Coronary artery (tissue), 2 donors: ENCODE measurements around the gene NCAPH2.
"Not testable (repeated sequence)": the region's sequence is repeated elsewhere in the genome, so short reads cannot be mapped to it uniquely, and the experiment has no call there.

Experiments used
- DNase-seq: peaks from one replicate; pipeline ENCODE4 v3.0.0-alpha.2; 2017; ENCODE audit warnings: low spot score
- H3K27ac ChIP-seq, 2 donors: fragments of 200-600 bp; sonication (generic); one replicate each; pipeline ENCODE4 v1.5.1; 2016 to 2019
- H3K4me3 ChIP-seq: fragments of 200-600 bp; sonication (generic); 2 replicates; pipeline ENCODE4 v1.5.1; 2016; ENCODE audit warnings: mild to moderate bottlenecking, moderate library complexity
- TF ChIP-seq, protein P1 (sequence below): fragments of 200-600 bp; sonication (generic); IDR thresholded peaks from one replicate; pipeline ENCODE4 v1.5.1; 2019; ENCODE audit warnings: antibody characterized with exemption

The NCAPH2 gene

DNA sequence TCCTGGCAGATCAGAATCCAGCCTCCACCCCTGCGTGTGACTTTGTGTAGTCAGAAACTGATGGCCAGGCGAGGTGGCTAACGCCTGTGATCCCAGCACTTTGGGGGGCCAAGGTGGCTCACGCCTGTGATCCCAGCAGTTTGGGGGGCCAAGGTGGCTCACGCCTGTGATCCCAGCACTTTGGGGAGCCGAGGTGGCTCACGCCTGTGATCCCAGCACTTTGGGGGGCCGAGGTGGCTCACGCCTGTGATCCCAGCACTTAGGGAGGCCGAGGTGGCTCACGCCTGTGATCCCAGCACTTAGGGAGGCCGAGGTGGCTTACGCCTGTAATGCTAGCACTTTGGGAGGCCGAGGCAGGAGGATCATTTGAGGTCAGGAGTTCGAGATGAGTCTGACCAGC is 5.2 kb downstream of the NCAPH2 start:
- H3K4me3 ChIP-seq = no peak overlapping the region
- no peak for DNase-seq
- TF ChIP-seq, protein P1, sequence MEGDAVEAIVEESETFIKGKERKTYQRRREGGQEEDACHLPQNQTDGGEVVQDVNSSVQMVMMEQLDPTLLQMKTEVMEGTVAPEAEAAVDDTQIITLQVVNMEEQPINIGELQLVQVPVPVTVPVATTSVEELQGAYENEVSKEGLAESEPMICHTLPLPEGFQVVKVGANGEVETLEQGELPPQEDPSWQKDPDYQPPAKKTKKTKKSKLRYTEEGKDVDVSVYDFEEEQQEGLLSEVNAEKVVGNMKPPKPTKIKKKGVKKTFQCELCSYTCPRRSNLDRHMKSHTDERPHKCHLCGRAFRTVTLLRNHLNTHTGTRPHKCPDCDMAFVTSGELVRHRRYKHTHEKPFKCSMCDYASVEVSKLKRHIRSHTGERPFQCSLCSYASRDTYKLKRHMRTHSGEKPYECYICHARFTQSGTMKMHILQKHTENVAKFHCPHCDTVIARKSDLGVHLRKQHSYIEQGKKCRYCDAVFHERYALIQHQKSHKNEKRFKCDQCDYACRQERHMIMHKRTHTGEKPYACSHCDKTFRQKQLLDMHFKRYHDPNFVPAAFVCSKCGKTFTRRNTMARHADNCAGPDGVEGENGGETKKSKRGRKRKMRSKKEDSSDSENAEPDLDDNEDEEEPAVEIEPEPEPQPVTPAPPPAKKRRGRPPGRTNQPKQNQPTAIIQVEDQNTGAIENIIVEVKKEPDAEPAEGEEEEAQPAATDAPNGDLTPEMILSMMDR = no peak
- H3K27ac ChIP-seq = no peak overlapping the region

DNA sequence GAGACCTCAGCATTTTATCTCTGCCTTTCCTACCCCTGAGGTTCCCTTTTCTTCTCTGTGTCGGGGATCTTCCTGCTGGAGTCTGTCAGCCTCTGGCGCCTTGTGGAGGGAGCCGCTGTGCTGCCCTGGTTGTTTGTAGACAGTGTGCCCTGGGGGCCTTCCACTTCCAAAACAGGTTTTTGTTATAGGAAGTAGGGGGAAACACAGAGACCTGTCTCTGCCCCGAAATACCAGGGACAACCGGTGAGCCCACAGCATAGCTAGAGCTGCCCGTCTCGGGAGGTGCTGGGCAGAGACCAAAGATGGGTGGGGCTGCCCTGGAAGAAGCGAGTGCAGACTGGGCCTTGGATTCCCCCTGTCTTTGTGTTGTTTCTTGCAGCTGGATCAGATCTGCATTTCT is 8.0 kb downstream of the NCAPH2 start:
- Histone ChIP-seq H3K27ac (no peak overlapping the region), H3K4me3 (no peak overlapping the region)
- DNase-seq = no peak
- TF ChIP-seq, protein P1 = no peak

DNA sequence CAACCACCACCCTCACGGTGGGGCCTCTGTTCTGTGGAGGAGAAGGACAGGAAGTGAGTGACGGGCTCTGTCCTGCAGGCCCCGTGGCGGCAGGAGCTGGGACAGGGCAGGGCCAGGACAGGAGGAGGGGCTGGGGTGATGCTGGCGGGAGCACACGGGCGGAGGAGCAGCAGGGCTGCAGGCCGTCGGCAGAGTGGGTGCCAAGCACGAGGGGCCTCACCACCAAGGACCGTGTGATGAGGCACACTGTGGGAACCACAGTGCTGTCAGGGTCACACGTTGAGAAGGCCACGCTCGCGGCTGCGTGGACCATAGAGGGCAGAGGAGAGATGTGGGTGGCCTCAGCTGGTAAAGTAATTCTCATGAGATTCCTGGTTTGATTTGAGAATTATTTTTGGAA is 8.9 kb downstream of the NCAPH2 start:
- Histone ChIP-seq H3K27ac (no peak overlapping the region), H3K4me3 (no peak overlapping the region)
- DNase-seq = no peak
- TF ChIP-seq, protein P1 = no peak

DNA sequence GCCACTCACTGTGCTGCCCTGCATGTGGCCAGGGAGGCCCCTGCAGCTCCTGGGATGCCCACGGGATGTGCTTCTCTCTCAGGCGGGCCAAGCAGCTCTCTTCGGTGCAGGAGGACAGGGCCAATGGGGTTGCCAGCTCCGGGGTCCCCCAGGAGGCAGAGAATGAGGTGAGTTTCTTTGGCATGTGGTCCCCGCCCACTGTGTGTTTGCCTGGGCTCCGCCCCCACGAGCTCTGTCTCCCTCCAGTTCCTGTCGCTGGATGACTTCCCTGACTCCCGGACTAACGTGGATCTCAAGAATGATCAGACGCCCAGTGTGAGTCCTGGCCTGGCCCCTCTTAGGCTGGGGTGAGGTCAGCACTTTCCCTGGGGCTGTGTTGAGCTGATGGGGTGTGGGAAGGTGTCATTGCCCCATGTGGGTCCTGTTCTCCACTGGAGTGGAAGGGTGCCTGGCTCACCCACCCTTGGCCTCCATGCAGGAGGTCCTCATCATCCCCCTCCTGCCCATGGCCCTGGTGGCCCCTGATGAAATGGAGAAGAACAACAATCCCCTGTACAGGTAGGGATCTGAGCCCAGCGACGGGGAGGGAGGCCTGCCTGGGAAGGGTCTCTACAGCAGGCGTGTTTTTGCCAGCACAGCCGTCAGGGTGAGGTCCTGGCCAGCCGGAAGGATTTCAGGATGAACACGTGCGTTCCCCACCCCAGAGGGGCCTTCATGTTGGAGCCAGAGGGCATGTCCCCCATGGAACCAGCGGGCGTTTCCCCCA is 9.7 kb downstream of the NCAPH2 start:
- TF ChIP-seq, protein P1 = no peak
- no peak overlapping the region for H3K27ac ChIP-seq
- no peak overlapping the region for H3K4me3 ChIP-seq
- DNase-seq = no peak

DNA sequence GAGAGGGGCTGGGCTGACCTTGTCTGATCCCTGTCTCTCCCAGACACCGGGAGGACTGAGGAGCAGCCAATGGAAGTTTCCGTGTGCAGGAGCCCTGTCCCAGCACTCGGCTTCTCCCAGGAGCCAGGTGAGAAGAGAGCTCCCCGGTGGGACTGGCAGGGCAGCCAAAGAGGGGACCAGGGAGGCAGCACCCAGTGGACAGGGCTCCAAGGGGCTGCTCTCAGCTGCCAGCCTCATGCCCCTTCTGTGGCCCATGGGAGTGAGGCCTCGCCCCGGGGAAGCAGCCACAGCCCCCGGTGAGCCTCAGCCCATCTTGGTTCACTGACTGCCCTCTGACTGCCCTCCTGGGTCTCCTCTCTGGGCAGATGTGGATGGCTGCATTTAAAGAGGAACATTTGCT is 10.6 kb downstream of the NCAPH2 start:
- H3K27ac ChIP-seq = no peak overlapping the region
- H3K4me3 ChIP-seq = no peak overlapping the region
- TF ChIP-seq, protein P1 = no peak
- no peak for DNase-seq

DNA sequence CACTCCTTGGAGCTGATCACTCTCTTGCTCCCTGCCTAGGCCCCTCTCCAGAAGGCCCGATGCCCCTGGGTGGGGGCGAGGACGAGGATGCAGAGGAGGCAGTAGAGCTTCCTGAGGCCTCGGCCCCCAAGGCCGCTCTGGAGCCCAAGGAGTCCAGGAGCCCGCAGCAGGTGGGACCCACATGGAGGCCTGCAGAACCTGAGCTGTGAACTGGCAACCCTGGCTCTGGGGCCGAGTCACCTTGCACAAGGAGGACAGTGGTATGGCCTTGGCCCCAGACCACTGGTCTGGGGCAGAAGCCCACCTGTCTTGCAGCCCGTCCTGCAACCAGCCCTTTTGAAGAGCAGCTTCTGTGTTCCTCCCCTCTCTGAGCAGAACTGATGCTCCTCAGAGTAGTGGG is 11.1 kb downstream of the NCAPH2 start:
- DNase-seq = peak; percentile 73
- Histone ChIP-seq H3K4me3 (no peak overlapping the region), H3K27ac (no peak overlapping the region)
- TF ChIP-seq, protein P1 = no peak

DNA sequence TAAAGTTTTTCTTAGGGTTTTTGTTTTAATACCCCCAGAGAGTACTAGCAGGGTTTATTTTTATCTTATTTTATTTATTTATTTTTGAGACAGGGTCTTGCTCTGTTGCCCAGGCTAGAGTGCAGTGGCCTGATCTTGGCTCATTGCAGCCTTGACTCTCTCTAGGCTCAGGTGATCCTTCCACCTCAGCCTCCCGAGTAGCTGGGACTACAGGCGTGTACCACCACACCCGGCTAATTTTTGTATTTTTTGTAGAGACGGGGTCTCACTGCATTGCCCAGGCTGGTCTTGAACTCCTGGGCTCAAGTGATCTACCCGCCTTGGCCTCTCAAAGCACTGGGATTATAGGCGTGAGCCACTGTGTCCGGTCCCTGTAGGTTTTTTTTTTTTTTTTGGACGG is 12.2 kb downstream of the NCAPH2 start:
- not testable (repeated sequence) for DNase-seq, H3K27ac ChIP-seq, H3K4me3 ChIP-seq
